Thyroid gland (tissue), 4 donors: Measurements from ENCODE around the gene AGTRAP.

Experiments used
- CTCF ChIP-seq, 6 experiments: fragments of 200-600 bp in 3 of 6; fragments of 450-650 bp in 3 of 6; sonication (generic) in 3 of 6; IDR thresholded peaks; one replicate each; pipeline ENCODE4 v1.5.1; 2016 to 2019; ENCODE audit warnings: antibody characterized with exemption in 6 of 6, mild to moderate bottlenecking in 2 of 6, inconsistent platforms in 1 of 6, moderate library complexity in 1 of 6
- POLR2A ChIP-seq, 2 donors: fragments of 450-650 bp; IDR thresholded peaks; one replicate each; pipeline ENCODE4 v1.6.1; 2017; ENCODE audit warnings: antibody characterized with exemption in 2 of 2, mild to moderate bottlenecking in 2 of 2, moderate library complexity in 1 of 2

GRCh38 chr1:11704194-11704529 is 31.8 kb upstream of the AGTRAP start:
- no peak for TF ChIP-seq CTCF (IDR thresholded peaks at IDR 0.05)
- no peak for TF ChIP-seq POLR2A (IDR thresholded peaks at IDR 0.05)
